H9 (cell line): ENCODE measurements around the gene MYOF. TPM values are rescaled to one million over a fixed set of nuclear protein-coding genes. Genes with fewer than 3 reads are reported as not detected.

Experiments
- DNase-seq: peaks from one replicate; pipeline ENCODE4 v3.0.0-alpha.2; 2017
- H2AFZ ChIP-seq: one replicate; pipeline ENCODE4 v1.6.1; 2013; ENCODE audit warnings: mild to moderate bottlenecking, low read length, control low read depth, moderate library complexity
- H2AK5ac ChIP-seq: 2 replicates; pipeline ENCODE4 v1.6.1; 2013; ENCODE audit warnings: low read length, control low read depth, mixed read lengths; ENCODE audit not compliant: insufficient read length
- H2BK120ac ChIP-seq: one replicate; pipeline ENCODE4 v1.6.1; 2013; ENCODE audit warnings: low read depth, mild to moderate bottlenecking, low read length, control low read depth, inconsistent platforms; ENCODE audit not compliant: poor library complexity, severe bottlenecking
- H2BK12ac ChIP-seq: 2 replicates; pipeline ENCODE4 v1.6.1; 2013; ENCODE audit warnings: low read length, control low read depth, mixed read lengths, low read depth; ENCODE audit not compliant: insufficient read length
- H2BK15ac ChIP-seq: 2 replicates; pipeline ENCODE4 v1.6.1; 2013; ENCODE audit warnings: low read depth, low read length, control low read depth
- H2BK20ac ChIP-seq: one replicate; pipeline ENCODE4 v1.6.1; 2013; ENCODE audit warnings: low read depth, mild to moderate bottlenecking, low read length, control low read depth, inconsistent platforms; ENCODE audit not compliant: poor library complexity, severe bottlenecking
- H2BK5ac ChIP-seq: 2 replicates; pipeline ENCODE4 v1.6.1; 2013; ENCODE audit warnings: low read length, control low read depth, mixed read lengths; ENCODE audit not compliant: insufficient read length
- H3K14ac ChIP-seq: 2 replicates; pipeline ENCODE4 v1.6.1; 2013; ENCODE audit warnings: low read length, control low read depth; ENCODE audit not compliant: insufficient read depth
- H3K18ac ChIP-seq: 2 replicates; pipeline ENCODE4 v1.6.1; 2013; ENCODE audit warnings: low read depth, mild to moderate bottlenecking, mixed read lengths, low read length, control low read depth; ENCODE audit not compliant: insufficient read length
- H3K23ac ChIP-seq: 2 replicates; pipeline ENCODE4 v1.6.1; 2013; ENCODE audit warnings: low read length, control low read depth, mixed read lengths, low read depth; ENCODE audit not compliant: insufficient read length
- H3K23me2 ChIP-seq: 2 replicates; pipeline ENCODE4 v1.6.1; 2013; ENCODE audit warnings: low read depth, mild to moderate bottlenecking, mixed read lengths, low read length, control low read depth; ENCODE audit not compliant: insufficient read length, poor library complexity, severe bottlenecking
- H3K27ac ChIP-seq: 2 replicates; pipeline ENCODE4 v1.5.1; 2013; ENCODE audit warnings: low read length, control low read depth, mixed read lengths, low read depth; ENCODE audit not compliant: insufficient read length
- H3K27me3 ChIP-seq: 2 replicates; pipeline ENCODE4 v1.6.1; 2013; ENCODE audit warnings: low read length, control low read depth, inconsistent platforms; ENCODE audit not compliant: insufficient read depth
- H3K4ac ChIP-seq: 2 replicates; pipeline ENCODE4 v1.6.1; 2013; ENCODE audit warnings: low read depth, mild to moderate bottlenecking, control low read depth, inconsistent platforms, low read length, moderate library complexity
- H3K4me1 ChIP-seq: 2 replicates; pipeline ENCODE4 v1.6.1; 2013; ENCODE audit warnings: low read length, control low read depth, inconsistent platforms; ENCODE audit not compliant: insufficient read depth
- H3K4me2 ChIP-seq: 2 replicates; pipeline ENCODE4 v1.6.1; 2013; ENCODE audit warnings: low read length, control low read depth, mixed read lengths; ENCODE audit not compliant: insufficient read length, insufficient read depth
- H3K56ac ChIP-seq: 2 replicates; pipeline ENCODE4 v1.6.1; 2013; ENCODE audit warnings: low read depth, mild to moderate bottlenecking, mixed read lengths, low read length, control low read depth; ENCODE audit not compliant: insufficient read length
- H3K79me1 ChIP-seq: 2 replicates; pipeline ENCODE4 v1.6.1; 2013; ENCODE audit warnings: low read depth, mild to moderate bottlenecking, moderate library complexity, low read length, control low read depth, inconsistent platforms; ENCODE audit not compliant: insufficient read depth, poor library complexity, severe bottlenecking
- H3K79me2 ChIP-seq: 2 replicates; pipeline ENCODE4 v1.6.1; 2013; ENCODE audit warnings: low read length, control low read depth, inconsistent platforms; ENCODE audit not compliant: insufficient read depth
- H3K9ac ChIP-seq: 2 replicates; pipeline ENCODE4 v1.6.1; 2013; ENCODE audit warnings: low read length, control low read depth, mixed read lengths; ENCODE audit not compliant: insufficient read length; ENCODE audit errors: extremely low read depth
- H3K9me3 ChIP-seq: one replicate; pipeline ENCODE4 v1.6.1; 2013; ENCODE audit warnings: low read depth, low read length, inconsistent platforms; ENCODE audit not compliant: control insufficient read depth
- H3T11ph ChIP-seq: one replicate; pipeline ENCODE4 v1.6.1; 2013; ENCODE audit warnings: mild to moderate bottlenecking, low read length, control low read depth, inconsistent platforms
- H4K20me1 ChIP-seq: one replicate; pipeline ENCODE4 v1.6.1; 2013; ENCODE audit not compliant: control insufficient read depth, insufficient read length, insufficient read depth
- H4K5ac ChIP-seq: 2 replicates; pipeline ENCODE4 v1.6.1; 2013; ENCODE audit warnings: low read depth, mild to moderate bottlenecking, mixed read lengths, low read length, control low read depth; ENCODE audit not compliant: insufficient read length
- H4K8ac ChIP-seq: replicated peaks from 2 replicates; pipeline ENCODE4 v1.6.1; 2013; ENCODE audit warnings: low read length, control low read depth, mixed read lengths, low read depth; ENCODE audit not compliant: insufficient read length
- H4K91ac ChIP-seq: 2 replicates; pipeline ENCODE4 v1.6.1; 2013; ENCODE audit warnings: low read depth, mild to moderate bottlenecking, moderate library complexity, mixed read lengths, low read length, control low read depth; ENCODE audit not compliant: insufficient read length
- H3K27ac Mint-ChIP-seq, 3 experiments: 2 replicates in 2 of 3; 3 replicates in 1 of 3; pipeline ENCODE4 v1.8.0; 2020 to 2021; ENCODE audit warnings: mixed read lengths in 3 of 3, mild to moderate bottlenecking in 1 of 3, moderate library complexity in 1 of 3
- H3K27me3 Mint-ChIP-seq: 2 replicates; pipeline ENCODE4 v1.8.0; 2021; ENCODE audit warnings: low read depth, mild to moderate bottlenecking, moderate library complexity, mixed read lengths
- H3K36me3 Mint-ChIP-seq, 3 experiments: 2 replicates in 2 of 3; 3 replicates in 1 of 3; pipeline ENCODE4 v1.8.0; 2020 to 2021; ENCODE audit warnings: low read depth in 3 of 3, mixed read lengths in 3 of 3; ENCODE audit not compliant: insufficient read depth in 1 of 3
- H3K4me1 Mint-ChIP-seq, 2 experiments: 2 replicates each; pipeline ENCODE4 v1.8.0; 2020; ENCODE audit warnings: mixed read lengths in 2 of 2
- H3K4me3 Mint-ChIP-seq, 2 experiments: 2 replicates in 1 of 2; 3 replicates in 1 of 2; pipeline ENCODE4 v1.8.0; 2020 to 2021; ENCODE audit warnings: mild to moderate bottlenecking in 2 of 2, mixed read lengths in 2 of 2, moderate library complexity in 1 of 2
- H3K9me3 Mint-ChIP-seq, 2 experiments: 2 replicates in 1 of 2; 3 replicates in 1 of 2; pipeline ENCODE4 v1.8.0; 2020; ENCODE audit warnings: mild to moderate bottlenecking in 2 of 2, mixed read lengths in 2 of 2, moderate library complexity in 1 of 2
- CTCF ChIP-seq: fragments of 200-600 bp; sonication (generic); conservative IDR thresholded peaks from 3 replicates; pipeline ENCODE4 v1.8.0; 2021; ENCODE audit warnings: antibody characterized with exemption, mild to moderate bottlenecking
- WGBS: extraction: QIAGEN DNeasy Blood & Tissue Kit; methylation state at CpG from one replicate; pipeline ENCODE4 v1.1.7; 2013; ENCODE audit warnings: missing lambda C conversion rate, low lambda C conversion rate, mixed read lengths; ENCODE audit not compliant: insufficient read length; ENCODE audit errors: extremely low coverage; 5-methylcytosine and 5-hydroxymethylcytosine counted together
- total RNA-seq: library from RNA; stranded (reverse); gene quantifications from 2 replicates; pipeline ENCODE4 v1.2.1, GENCODE V29; 2021

The MYOF gene
- total RNA-seq, 1 experiment from 2014 or later = 2.8 TPM

GRCh38 chr10:93420944-93421825 lies 60.9 kb downstream of the MYOF start:
- Histone ChIP-seq H2AK5ac (no peak overlapping the region), H2BK15ac (no peak overlapping the region), H3K23ac (no peak overlapping the region), H2BK120ac (no peak overlapping the region), H4K91ac (no peak overlapping the region), H4K8ac (no peak overlapping the region), H3K23me2 (no peaks in the 10 kb centered on the region), H3K27me3 (no peaks in the 10 kb centered on the region), H3K14ac (no peak overlapping the region), H3K18ac (no peak overlapping the region), H3K56ac (no peak overlapping the region), H3K79me2 (no peaks in the 10 kb centered on the region), H3K9me3 (no peaks in the 10 kb centered on the region), H3T11ph (no peak overlapping the region), H3K79me1 (no peaks in the 10 kb centered on the region), H4K5ac (no peak overlapping the region), H2BK5ac (no peak overlapping the region), H3K4me2 (no peak overlapping the region), H3K4me1 (peaks cover 6% of the 10 kb centered on the region; the same call in 1 of the 2 replicates), H4K20me1 (no peaks in the 10 kb centered on the region), H3K4ac (no peak overlapping the region), H2AFZ (no peak overlapping the region), H3K9ac (no peak overlapping the region), H2BK12ac (no peak overlapping the region), H2BK20ac (no peak overlapping the region), H3K27ac (no peak overlapping the region)
- Mint-ChIP-seq H3K27me3 (no peaks in the 10 kb centered on the region), H3K27ac (peak overlapping the region; percentile 25 to 88 (median 32); a peak in 3 of 7 replicates), H3K4me1 (peaks cover 28 to 42% of the 10 kb centered on the region in 2 experiments), H3K4me3 (no peak overlapping the region; a peak in 1 of 5 replicates), H3K36me3 (no peaks in the 10 kb centered on the region; a peak in 1 of 7 replicates), H3K9me3 (no peaks in the 10 kb centered on the region)
- peak; percentile 52 for DNase-seq
- no CpG with 5 or more reads among the region's 6 CpGs for WGBS
- no peak for TF ChIP-seq CTCF
